HepG2 (cell line): ENCODE results near the gene SLAMF6. TPM values are rescaled to one million over a fixed set of nuclear protein-coding genes. Genes with fewer than 3 reads are reported as not detected.

Experiments
- ATAD3A ChIP-seq: sonication (generic); formaldehyde crosslinking; IDR thresholded peaks from 2 replicates; pipeline ENCODE4 v1.4.0; 2020; ENCODE audit warnings: missing genetic modification reagents
- ETV5 ChIP-seq: IDR thresholded peaks from 2 replicates; pipeline ENCODE4 v1.6.1; 2018; ENCODE audit warnings: missing biosample characterization, missing genetic modification reagents, inconsistent platforms, borderline replicate concordance
- HNRNPH1 ChIP-seq: fragments of 200-400 bp; formaldehyde crosslinking; optimal IDR thresholded peaks from 2 replicates; pipeline ENCODE3; 2017; ENCODE audit warnings: mild to moderate bottlenecking, low read depth, low read length
- HOMEZ ChIP-seq: IDR thresholded peaks from 2 replicates; pipeline ENCODE4 v1.6.1; 2016; ENCODE audit warnings: low read depth
- MIXL1 ChIP-seq: IDR thresholded peaks from 2 replicates; pipeline ENCODE4 v1.6.1; 2016
- ONECUT2 ChIP-seq: sonication (generic); formaldehyde crosslinking; IDR thresholded peaks from 2 replicates; pipeline ENCODE4 v1.4.0; 2020; ENCODE audit warnings: missing genetic modification reagents
- PCBP1 ChIP-seq: fragments of 200-400 bp; formaldehyde crosslinking; IDR thresholded peaks from 2 replicates; pipeline ENCODE4 v1.6.1; 2017; ENCODE audit warnings: mild to moderate bottlenecking, low read depth, low read length, borderline replicate concordance
- SRSF4 ChIP-seq: fragments of 200-400 bp; formaldehyde crosslinking; IDR thresholded peaks from one replicate; pipeline ENCODE4 v1.6.1; 2018; ENCODE audit warnings: mild to moderate bottlenecking, low read depth, low read length, moderate library complexity; ENCODE audit not compliant: poor library complexity, severe bottlenecking
- ZNF644 ChIP-seq: IDR thresholded peaks from 2 replicates; pipeline ENCODE4 v1.6.1; 2016; ENCODE audit warnings: low read depth
- ZNF652 ChIP-seq: IDR thresholded peaks from 2 replicates; pipeline ENCODE4 v1.6.1; 2016; ENCODE audit warnings: low read depth, borderline replicate concordance
- ZNF691 ChIP-seq: sonication (generic); formaldehyde crosslinking; IDR thresholded peaks from 2 replicates; pipeline ENCODE4 v1.4.0; 2020; ENCODE audit warnings: missing genetic modification reagents, low read depth, mild to moderate bottlenecking, borderline replicate concordance
- polyA plus RNA-seq, 8 experiments: library from polyadenylated mRNA; depleted of rRNA in 3 of 8; stranded (reverse) in 7 of 8; unstranded in 1 of 8; fragments of >200 nt; fragmentation: Illumina TruSeq in 4 of 8; extraction: Trizol in 4 of 8; gene quantifications; 2 replicates each; pipeline versions ENCODE4 v1.2.1 to v1.2.3, GENCODE V29; 2011 to 2016; ENCODE audit warnings: low read depth in 4 of 8, missing spikeins in 1 of 8, mixed read lengths in 1 of 8; ENCODE audit not compliant: insufficient read depth in 1 of 8
- total RNA-seq, 5 experiments: library from RNA; depleted of rRNA; stranded (reverse); fragments of >200 nt; fragmentation: Illumina TruSeq; extraction: Trizol; gene quantifications; 2 replicates each; pipeline ENCODE4 v1.2.3, GENCODE V29; 2016; ENCODE audit warnings: low read depth in 1 of 5
- TF ChIP-seq, protein P1 (sequence below): sonication (generic); formaldehyde crosslinking; IDR thresholded peaks from 2 replicates; pipeline ENCODE4 v1.4.0; 2020; ENCODE audit warnings: missing genetic modification reagents, borderline replicate concordance
- TF ChIP-seq, protein P2 (sequence below): sonication (generic); formaldehyde crosslinking; IDR thresholded peaks from 2 replicates; pipeline ENCODE4 v1.4.0; 2020; ENCODE audit warnings: missing genetic modification reagents
- TF ChIP-seq, protein P3 (sequence below): IDR thresholded peaks from 2 replicates; pipeline ENCODE4 v1.6.1; 2016
- TF ChIP-seq, protein P4 (sequence below): sonication (generic); formaldehyde crosslinking; conservative IDR thresholded peaks from 2 replicates; pipeline ENCODE4 v1.8.0; 2022; ENCODE audit warnings: low read depth, missing genetic modification reagents
- TF ChIP-seq, protein P5 (sequence below): IDR thresholded peaks from 2 replicates; pipeline ENCODE4 v1.6.1; 2016; ENCODE audit warnings: mild to moderate bottlenecking, missing biosample characterization, missing genetic modification reagents

The SLAMF6 gene
- total and polyA plus RNA-seq, 2 of the 13 experiments (the other 11 are each of a cell fraction or from before 2014, with no cell fraction given): not detected

DNA sequence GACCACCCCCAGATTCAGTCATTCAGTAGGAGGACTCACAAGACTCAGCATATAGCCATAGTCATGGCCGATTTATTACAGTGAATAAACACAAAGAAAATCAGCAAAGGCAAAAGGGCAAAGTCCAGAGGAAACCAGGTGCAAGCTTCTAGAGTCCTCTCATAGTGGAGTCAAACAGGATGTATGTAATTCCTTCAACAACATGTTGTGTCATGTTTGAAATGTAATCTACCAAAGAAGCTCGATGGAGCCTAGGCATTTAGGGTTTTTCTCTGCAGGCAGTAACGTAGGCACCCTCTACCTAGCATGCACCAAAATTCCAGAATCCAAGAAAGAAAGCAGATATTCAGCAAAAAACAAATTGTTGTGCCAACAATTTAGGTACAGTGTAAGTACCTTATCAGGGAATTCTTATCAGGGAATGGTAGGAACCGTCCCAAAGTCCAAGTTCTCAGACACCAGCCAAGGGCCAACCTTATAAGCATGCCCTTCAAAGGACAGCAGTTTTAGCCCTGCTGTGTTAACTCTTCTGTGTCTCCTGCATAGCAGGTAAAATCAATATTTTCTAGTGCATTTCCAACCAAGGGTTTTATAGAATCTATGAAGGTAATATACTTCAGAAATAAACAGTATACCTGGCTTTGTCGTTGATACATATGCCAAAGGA, 16.1 kb upstream of the SLAMF6 start (continued):
- TF ChIP-seq, protein P1, sequence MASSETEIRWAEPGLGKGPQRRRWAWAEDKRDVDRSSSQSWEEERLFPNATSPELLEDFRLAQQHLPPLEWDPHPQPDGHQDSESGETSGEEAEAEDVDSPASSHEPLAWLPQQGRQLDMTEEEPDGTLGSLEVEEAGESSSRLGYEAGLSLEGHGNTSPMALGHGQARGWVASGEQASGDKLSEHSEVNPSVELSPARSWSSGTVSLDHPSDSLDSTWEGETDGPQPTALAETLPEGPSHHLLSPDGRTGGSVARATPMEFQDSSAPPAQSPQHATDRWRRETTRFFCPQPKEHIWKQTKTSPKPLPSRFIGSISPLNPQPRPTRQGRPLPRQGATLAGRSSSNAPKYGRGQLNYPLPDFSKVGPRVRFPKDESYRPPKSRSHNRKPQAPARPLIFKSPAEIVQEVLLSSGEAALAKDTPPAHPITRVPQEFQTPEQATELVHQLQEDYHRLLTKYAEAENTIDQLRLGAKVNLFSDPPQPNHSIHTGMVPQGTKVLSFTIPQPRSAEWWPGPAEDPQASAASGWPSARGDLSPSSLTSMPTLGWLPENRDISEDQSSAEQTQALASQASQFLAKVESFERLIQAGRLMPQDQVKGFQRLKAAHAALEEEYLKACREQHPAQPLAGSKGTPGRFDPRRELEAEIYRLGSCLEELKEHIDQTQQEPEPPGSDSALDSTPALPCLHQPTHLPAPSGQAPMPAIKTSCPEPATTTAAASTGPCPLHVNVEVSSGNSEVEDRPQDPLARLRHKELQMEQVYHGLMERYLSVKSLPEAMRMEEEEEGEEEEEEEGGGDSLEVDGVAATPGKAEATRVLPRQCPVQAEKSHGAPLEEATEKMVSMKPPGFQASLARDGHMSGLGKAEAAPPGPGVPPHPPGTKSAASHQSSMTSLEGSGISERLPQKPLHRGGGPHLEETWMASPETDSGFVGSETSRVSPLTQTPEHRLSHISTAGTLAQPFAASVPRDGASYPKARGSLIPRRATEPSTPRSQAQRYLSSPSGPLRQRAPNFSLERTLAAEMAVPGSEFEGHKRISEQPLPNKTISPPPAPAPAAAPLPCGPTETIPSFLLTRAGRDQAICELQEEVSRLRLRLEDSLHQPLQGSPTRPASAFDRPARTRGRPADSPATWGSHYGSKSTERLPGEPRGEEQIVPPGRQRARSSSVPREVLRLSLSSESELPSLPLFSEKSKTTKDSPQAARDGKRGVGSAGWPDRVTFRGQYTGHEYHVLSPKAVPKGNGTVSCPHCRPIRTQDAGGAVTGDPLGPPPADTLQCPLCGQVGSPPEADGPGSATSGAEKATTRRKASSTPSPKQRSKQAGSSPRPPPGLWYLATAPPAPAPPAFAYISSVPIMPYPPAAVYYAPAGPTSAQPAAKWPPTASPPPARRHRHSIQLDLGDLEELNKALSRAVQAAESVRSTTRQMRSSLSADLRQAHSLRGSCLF (CRISPR knock-in tag): no peak
- TF ChIP-seq, protein P2, sequence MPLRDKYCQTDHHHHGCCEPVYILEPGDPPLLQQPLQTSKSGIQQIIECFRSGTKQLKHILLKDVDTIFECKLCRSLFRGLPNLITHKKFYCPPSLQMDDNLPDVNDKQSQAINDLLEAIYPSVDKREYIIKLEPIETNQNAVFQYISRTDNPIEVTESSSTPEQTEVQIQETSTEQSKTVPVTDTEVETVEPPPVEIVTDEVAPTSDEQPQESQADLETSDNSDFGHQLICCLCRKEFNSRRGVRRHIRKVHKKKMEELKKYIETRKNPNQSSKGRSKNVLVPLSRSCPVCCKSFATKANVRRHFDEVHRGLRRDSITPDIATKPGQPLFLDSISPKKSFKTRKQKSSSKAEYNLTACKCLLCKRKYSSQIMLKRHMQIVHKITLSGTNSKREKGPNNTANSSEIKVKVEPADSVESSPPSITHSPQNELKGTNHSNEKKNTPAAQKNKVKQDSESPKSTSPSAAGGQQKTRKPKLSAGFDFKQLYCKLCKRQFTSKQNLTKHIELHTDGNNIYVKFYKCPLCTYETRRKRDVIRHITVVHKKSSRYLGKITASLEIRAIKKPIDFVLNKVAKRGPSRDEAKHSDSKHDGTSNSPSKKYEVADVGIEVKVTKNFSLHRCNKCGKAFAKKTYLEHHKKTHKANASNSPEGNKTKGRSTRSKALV (CRISPR knock-in tag): no peak
- peak; percentile 87 for TF ChIP-seq ZNF652
- peak; percentile 63; the same call in 1 of the 2 replicates for TF ChIP-seq ONECUT2
- TF ChIP-seq SRSF4: no peak
- no peak for TF ChIP-seq HNRNPH1
- TF ChIP-seq MIXL1: no peak
- peak; percentile 34; the same call in 1 of the 2 replicates for TF ChIP-seq ETV5 (CRISPR knock-in tag)
- TF ChIP-seq, protein P3, sequence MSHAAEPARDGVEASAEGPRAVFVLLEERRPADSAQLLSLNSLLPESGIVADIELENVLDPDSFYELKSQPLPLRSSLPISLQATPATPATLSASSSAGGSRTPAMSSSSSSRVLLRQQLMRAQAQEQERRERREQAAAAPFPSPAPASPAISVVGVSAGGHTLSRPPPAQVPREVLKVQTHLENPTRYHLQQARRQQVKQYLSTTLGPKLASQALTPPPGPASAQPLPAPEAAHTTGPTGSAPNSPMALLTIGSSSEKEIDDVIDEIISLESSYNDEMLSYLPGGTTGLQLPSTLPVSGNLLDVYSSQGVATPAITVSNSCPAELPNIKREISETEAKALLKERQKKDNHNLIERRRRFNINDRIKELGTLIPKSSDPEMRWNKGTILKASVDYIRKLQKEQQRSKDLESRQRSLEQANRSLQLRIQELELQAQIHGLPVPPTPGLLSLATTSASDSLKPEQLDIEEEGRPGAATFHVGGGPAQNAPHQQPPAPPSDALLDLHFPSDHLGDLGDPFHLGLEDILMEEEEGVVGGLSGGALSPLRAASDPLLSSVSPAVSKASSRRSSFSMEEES: 0 out of 2 replicates have a peak, but pooled peaks have one; percentile 16
- peak; percentile 72 for TF ChIP-seq ZNF644 (CRISPR knock-in tag)
- TF ChIP-seq, protein P4, sequence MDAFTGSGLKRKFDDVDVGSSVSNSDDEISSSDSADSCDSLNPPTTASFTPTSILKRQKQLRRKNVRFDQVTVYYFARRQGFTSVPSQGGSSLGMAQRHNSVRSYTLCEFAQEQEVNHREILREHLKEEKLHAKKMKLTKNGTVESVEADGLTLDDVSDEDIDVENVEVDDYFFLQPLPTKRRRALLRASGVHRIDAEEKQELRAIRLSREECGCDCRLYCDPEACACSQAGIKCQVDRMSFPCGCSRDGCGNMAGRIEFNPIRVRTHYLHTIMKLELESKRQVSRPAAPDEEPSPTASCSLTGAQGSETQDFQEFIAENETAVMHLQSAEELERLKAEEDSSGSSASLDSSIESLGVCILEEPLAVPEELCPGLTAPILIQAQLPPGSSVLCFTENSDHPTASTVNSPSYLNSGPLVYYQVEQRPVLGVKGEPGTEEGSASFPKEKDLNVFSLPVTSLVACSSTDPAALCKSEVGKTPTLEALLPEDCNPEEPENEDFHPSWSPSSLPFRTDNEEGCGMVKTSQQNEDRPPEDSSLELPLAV (CRISPR knock-in tag): no peak
- no peak for TF ChIP-seq ATAD3A (CRISPR knock-in tag)
- TF ChIP-seq PCBP1: no peak
- no peak for TF ChIP-seq ZNF691 (CRISPR knock-in tag)
- TF ChIP-seq, protein P5, sequence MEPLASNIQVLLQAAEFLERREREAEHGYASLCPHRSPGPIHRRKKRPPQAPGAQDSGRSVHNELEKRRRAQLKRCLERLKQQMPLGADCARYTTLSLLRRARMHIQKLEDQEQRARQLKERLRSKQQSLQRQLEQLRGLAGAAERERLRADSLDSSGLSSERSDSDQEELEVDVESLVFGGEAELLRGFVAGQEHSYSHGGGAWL (CRISPR knock-in tag): no peak
- no peak for TF ChIP-seq HOMEZ
